Astrocyte (in vitro differentiated cells and primary cell): ENCODE measurements around the gene NREP. TPM values are rescaled to one million over a fixed set of nuclear protein-coding genes. Genes with fewer than 3 reads are reported as not detected.

Experiments
- DNase-seq: peaks from one replicate; pipeline ENCODE4 v3.0.0-alpha.2; 2010; ENCODE audit warnings: low read depth
- FAIRE-seq: peaks from 2 replicates; lab custom pipeline; 2011; peaks lifted over from hg19 to GRCh38; lab: Jason Lieb, UNC
- H2AFZ ChIP-seq: 2 replicates; pipeline ENCODE4 v1.6.0; 2012; ENCODE audit warnings: low read depth, low read length, inconsistent platforms
- H3K27ac ChIP-seq: 2 replicates; pipeline ENCODE4 v1.5.1; 2011; ENCODE audit warnings: low read depth, low read length, inconsistent platforms
- H3K27me3 ChIP-seq: 2 replicates; pipeline ENCODE4 v1.6.0; 2011; ENCODE audit warnings: low read length, inconsistent platforms; ENCODE audit not compliant: insufficient read depth
- H3K36me3 ChIP-seq: 2 replicates; pipeline ENCODE4 v1.5.1; 2011; ENCODE audit warnings: low read length, inconsistent platforms; ENCODE audit not compliant: insufficient read depth
- H3K4me1 ChIP-seq: 2 replicates; pipeline ENCODE4 v1.5.1; 2011; ENCODE audit warnings: low read length, inconsistent platforms; ENCODE audit not compliant: insufficient read depth
- H3K4me2 ChIP-seq: 2 replicates; pipeline ENCODE4 v1.6.0; 2012; ENCODE audit warnings: low read length, inconsistent platforms
- H3K4me3 ChIP-seq: 2 replicates; pipeline ENCODE4 v1.5.1; 2011; ENCODE audit warnings: low read depth, mild to moderate bottlenecking, low read length, inconsistent platforms; ENCODE audit not compliant: insufficient read depth
- H3K79me2 ChIP-seq: 2 replicates; pipeline ENCODE4 v1.6.0; 2012; ENCODE audit warnings: mild to moderate bottlenecking, low read length, inconsistent platforms; ENCODE audit not compliant: insufficient read depth
- H3K9ac ChIP-seq: 2 replicates; pipeline ENCODE4 v1.6.0; 2012; ENCODE audit warnings: mild to moderate bottlenecking, low read length, inconsistent platforms
- H3K9me3 ChIP-seq: 2 replicates; pipeline ENCODE4 v1.5.1; 2012; ENCODE audit warnings: low read depth, mild to moderate bottlenecking, low read length, inconsistent platforms; ENCODE audit not compliant: insufficient read depth
- H4K20me1 ChIP-seq: 2 replicates; pipeline ENCODE4 v1.6.0; 2012; ENCODE audit warnings: low read length, inconsistent platforms; ENCODE audit not compliant: insufficient read depth
- H3K27ac Mint-ChIP-seq: one replicate; pipeline ENCODE4 v1.8.0; 2021; ENCODE audit warnings: mild to moderate bottlenecking, mixed read lengths; ENCODE audit not compliant: unreplicated experiment
- H3K27me3 Mint-ChIP-seq: one replicate; pipeline ENCODE4 v1.8.0; 2021; ENCODE audit warnings: low read depth, mixed read lengths; ENCODE audit not compliant: unreplicated experiment
- H3K36me3 Mint-ChIP-seq: one replicate; pipeline ENCODE4 v1.8.0; 2021; ENCODE audit warnings: low read depth, mixed read lengths; ENCODE audit not compliant: unreplicated experiment
- H3K4me1 Mint-ChIP-seq: one replicate; pipeline ENCODE4 v1.8.0; 2021; ENCODE audit warnings: low read depth, mixed read lengths; ENCODE audit not compliant: unreplicated experiment
- H3K4me3 Mint-ChIP-seq: one replicate; pipeline ENCODE4 v1.8.0; 2021; ENCODE audit warnings: mild to moderate bottlenecking, moderate library complexity, mixed read lengths; ENCODE audit not compliant: unreplicated experiment
- H3K9me3 Mint-ChIP-seq: one replicate; pipeline ENCODE4 v1.8.0; 2021; ENCODE audit warnings: mild to moderate bottlenecking, mixed read lengths; ENCODE audit not compliant: unreplicated experiment
- EZH2 ChIP-seq: IDR thresholded peaks from 2 replicates; pipeline ENCODE4 v1.6.1; 2012; ENCODE audit warnings: mild to moderate bottlenecking, low read length, inconsistent platforms; ENCODE audit not compliant: insufficient read depth
- total RNA-seq: library from RNA; stranded (reverse); gene quantifications from 2 replicates; pipeline ENCODE4 v1.2.1, GENCODE V29; 2021
- TF ChIP-seq, protein P1 (sequence below): IDR thresholded peaks from 2 replicates; pipeline ENCODE4 v1.5.1; 2011; ENCODE audit warnings: low read depth, mild to moderate bottlenecking, inconsistent platforms, low read length, moderate library complexity; ENCODE audit not compliant: insufficient read depth

NREP gene
- total RNA-seq, 1 donor from 2014 or later, result 185 TPM

DNA sequence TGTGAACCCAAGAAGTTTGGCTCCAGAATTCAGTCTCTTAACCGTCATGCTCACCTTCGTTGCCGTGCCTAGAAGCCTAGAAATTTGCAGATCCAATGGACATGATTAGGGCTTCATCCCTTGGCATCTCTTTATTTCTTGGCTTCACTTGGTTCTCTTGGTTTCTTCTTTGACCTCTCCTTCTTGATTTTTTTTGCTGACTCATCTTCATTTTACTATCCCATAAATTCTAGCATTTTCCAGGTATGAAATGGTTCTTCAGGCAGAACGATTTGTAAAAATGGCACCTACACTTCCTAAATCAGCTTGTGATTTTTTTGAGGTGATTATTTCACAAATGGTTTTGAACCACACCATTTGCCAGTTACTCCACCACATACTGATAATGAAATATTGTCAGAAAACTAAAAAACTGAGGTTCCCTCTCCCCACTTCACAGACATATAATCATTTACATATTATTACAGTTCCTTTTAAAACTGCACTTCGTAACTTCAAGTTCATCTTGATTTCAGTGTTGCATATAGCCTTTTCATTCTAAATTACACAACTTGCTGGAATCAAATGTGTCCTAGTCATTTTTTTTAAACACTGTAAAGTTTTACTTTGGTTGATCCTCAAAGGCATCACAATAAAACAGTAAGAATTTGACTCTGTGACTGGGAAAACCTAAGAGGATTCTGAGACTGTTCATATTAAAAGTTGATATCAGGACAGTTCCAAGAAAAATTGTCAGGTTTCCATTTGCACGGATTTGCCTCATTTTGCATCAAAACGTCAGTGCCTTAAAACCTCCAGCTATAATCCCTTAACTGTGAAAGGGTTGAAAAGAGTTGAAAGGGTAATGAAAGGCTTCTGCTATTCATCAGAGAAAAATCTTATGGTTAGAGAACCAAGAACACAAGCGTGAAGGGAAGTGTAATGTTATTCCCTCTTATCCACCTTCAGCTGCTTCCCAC is 8.9 kb upstream of the NREP start:
- Mint-ChIP-seq H3K36me3 (no peaks in the 10 kb centered on the region), H3K9me3 (no peaks in the 10 kb centered on the region), H3K4me3 (no peak overlapping the region), H3K4me1 (peaks cover 5% of the 10 kb centered on the region), H3K27me3 (no peaks in the 10 kb centered on the region), H3K27ac (no peak overlapping the region)
- no peak overlapping the region for H3K27ac ChIP-seq
- FAIRE-seq, result peak; percentile 5
- no peaks in the 10 kb centered on the region for H3K9me3 ChIP-seq
- no peaks in the 10 kb centered on the region for H3K27me3 ChIP-seq
- H3K4me3 ChIP-seq, result no peak overlapping the region
- H4K20me1 ChIP-seq, result no peaks in the 10 kb centered on the region
- TF ChIP-seq, protein P1, sequence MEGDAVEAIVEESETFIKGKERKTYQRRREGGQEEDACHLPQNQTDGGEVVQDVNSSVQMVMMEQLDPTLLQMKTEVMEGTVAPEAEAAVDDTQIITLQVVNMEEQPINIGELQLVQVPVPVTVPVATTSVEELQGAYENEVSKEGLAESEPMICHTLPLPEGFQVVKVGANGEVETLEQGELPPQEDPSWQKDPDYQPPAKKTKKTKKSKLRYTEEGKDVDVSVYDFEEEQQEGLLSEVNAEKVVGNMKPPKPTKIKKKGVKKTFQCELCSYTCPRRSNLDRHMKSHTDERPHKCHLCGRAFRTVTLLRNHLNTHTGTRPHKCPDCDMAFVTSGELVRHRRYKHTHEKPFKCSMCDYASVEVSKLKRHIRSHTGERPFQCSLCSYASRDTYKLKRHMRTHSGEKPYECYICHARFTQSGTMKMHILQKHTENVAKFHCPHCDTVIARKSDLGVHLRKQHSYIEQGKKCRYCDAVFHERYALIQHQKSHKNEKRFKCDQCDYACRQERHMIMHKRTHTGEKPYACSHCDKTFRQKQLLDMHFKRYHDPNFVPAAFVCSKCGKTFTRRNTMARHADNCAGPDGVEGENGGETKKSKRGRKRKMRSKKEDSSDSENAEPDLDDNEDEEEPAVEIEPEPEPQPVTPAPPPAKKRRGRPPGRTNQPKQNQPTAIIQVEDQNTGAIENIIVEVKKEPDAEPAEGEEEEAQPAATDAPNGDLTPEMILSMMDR, result no peak
- TF ChIP-seq EZH2, result no peak
- DNase-seq, result no peak
- H3K36me3 ChIP-seq, result no peaks in the 10 kb centered on the region
- no peak overlapping the region for H3K4me2 ChIP-seq
- H3K9ac ChIP-seq, result no peak overlapping the region
- H3K4me1 ChIP-seq, result no peaks in the 10 kb centered on the region
- no peak overlapping the region for H2AFZ ChIP-seq
- no peaks in the 10 kb centered on the region for H3K79me2 ChIP-seq

GRCh38 chr5:111764019-111764418 is 7.0 kb upstream of the NREP start:
- Mint-ChIP-seq H3K27me3 (no peaks in the 10 kb centered on the region), H3K36me3 (no peaks in the 10 kb centered on the region), H3K4me3 (no peak overlapping the region), H3K4me1 (peaks cover 6% of the 10 kb centered on the region), H3K9me3 (no peaks in the 10 kb centered on the region), H3K27ac (no peak overlapping the region)
- TF ChIP-seq EZH2, result no peak
- TF ChIP-seq, protein P1, result no peak
- no peaks in the 10 kb centered on the region for H3K27me3 ChIP-seq
- FAIRE-seq (no peak), DNase-seq (no peak)
- no peaks in the 10 kb centered on the region for H3K36me3 ChIP-seq
- H3K27ac ChIP-seq, result no peak overlapping the region
- H3K4me1 ChIP-seq, result no peaks in the 10 kb centered on the region
- H3K4me3 ChIP-seq, result no peak overlapping the region
- no peak overlapping the region for H3K4me2 ChIP-seq
- no peak overlapping the region for H3K9ac ChIP-seq
- no peaks in the 10 kb centered on the region for H3K9me3 ChIP-seq
- no peak overlapping the region for H2AFZ ChIP-seq
- no peaks in the 10 kb centered on the region for H4K20me1 ChIP-seq
- no peaks in the 10 kb centered on the region for H3K79me2 ChIP-seq

DNA sequence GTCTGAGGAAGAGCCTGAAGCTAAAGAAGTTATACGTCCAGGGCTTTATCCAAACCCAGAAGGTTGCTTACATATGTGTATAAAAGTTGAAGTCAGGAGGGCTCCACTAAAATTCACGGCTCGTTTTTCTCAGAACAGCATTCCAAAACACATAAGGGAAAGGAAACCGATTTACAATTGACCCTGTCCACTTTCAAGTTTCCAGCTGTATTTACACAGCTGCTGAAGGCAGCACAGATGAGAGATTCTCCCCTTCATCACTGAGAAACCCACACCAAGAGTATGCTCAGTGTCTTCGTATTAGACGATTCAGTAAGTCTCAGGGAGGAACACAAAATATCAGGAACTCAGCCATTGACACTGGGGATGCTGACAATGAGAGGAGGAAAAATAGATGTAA is 5.9 kb upstream of the NREP start:
- Mint-ChIP-seq H3K27ac (no peak overlapping the region), H3K4me3 (no peak overlapping the region), H3K9me3 (no peaks in the 10 kb centered on the region), H3K4me1 (peaks cover 15% of the 10 kb centered on the region), H3K36me3 (no peaks in the 10 kb centered on the region), H3K27me3 (no peaks in the 10 kb centered on the region)
- FAIRE-seq, result no peak
- Histone ChIP-seq H3K4me1 (peaks cover 9% of the 10 kb centered on the region), H3K9ac (no peak overlapping the region), H3K4me3 (no peak overlapping the region), H4K20me1 (no peaks in the 10 kb centered on the region), H3K36me3 (no peaks in the 10 kb centered on the region), H3K4me2 (peak overlapping the region; percentile 35), H3K27ac (no peak overlapping the region), H3K9me3 (no peaks in the 10 kb centered on the region), H2AFZ (no peak overlapping the region), H3K79me2 (no peaks in the 10 kb centered on the region), H3K27me3 (no peaks in the 10 kb centered on the region)
- no peak for TF ChIP-seq EZH2
- TF ChIP-seq, protein P1, result no peak
- DNase-seq, result peak; percentile 64
